Colonic mucosa (tissue), 4 donors: Measurements from ENCODE around the gene DAP3. TPM values are rescaled to one million over a fixed set of nuclear protein-coding genes. Genes with fewer than 3 reads are reported as not detected.

Experiments used
- DNase-seq: peaks from one replicate; pipeline ENCODE4 v3.0.0-alpha.2; 2020
- H3K27ac ChIP-seq: fragments of 200-600 bp; one replicate; pipeline ENCODE4 v1.8.0; 2021
- H3K27me3 ChIP-seq: fragments of 200-600 bp; one replicate; pipeline ENCODE4 v1.8.0; 2021
- H3K36me3 ChIP-seq: fragments of 200-600 bp; one replicate; pipeline ENCODE4 v1.8.0; 2021
- H3K4me1 ChIP-seq: fragments of 200-600 bp; one replicate; pipeline ENCODE4 v1.8.0; 2021; ENCODE audit warnings: mild to moderate bottlenecking
- H3K4me3 ChIP-seq: fragments of 200-600 bp; one replicate; pipeline ENCODE4 v1.8.0; 2021
- H3K9ac ChIP-seq, 2 donors: one replicate each; pipeline ENCODE4 v1.7.0; 2013; ENCODE audit warnings: control low read depth in 2 of 2, low read depth in 2 of 2, low read length in 2 of 2
- H3K9me3 ChIP-seq: fragments of 200-600 bp; one replicate; pipeline ENCODE4 v1.8.0; 2021
- CTCF ChIP-seq: fragments of 200-600 bp; IDR thresholded peaks from one replicate; pipeline ENCODE4 v1.8.0; 2022; ENCODE audit warnings: antibody characterized with exemption, mild to moderate bottlenecking
- intact Hi-C: fragments of 100-400 bp; cut with DNase I; formaldehyde crosslinking; loops from one replicate; pipeline ENCODE4 v1.14.1; 2022
- total RNA-seq, 2 donors: library from RNA; stranded (reverse); fragmentation: NEBNext Ultra II Directional in 1 of 2; extraction: Animal tissue kit (Norgen Biotek cat#: 25700) in 1 of 2; gene quantifications; one replicate each; pipeline ENCODE4 v1.2.1, GENCODE V29; 2021
- donor health status: healthy.
- donor health status: DM: no; HTN: no; CAD: no.
- donor health status: DM: no; HTN: no; CAD: no.

Gene DAP3
- total RNA-seq, 2 donors from 2014 or later: 75.7 to 106 TPM

- H3K36me3 ChIP-seq: no peaks in the 10 kb centered on the region
- no peak overlapping the region for H3K9ac ChIP-seq
- H3K9me3 ChIP-seq: no peaks in the 10 kb centered on the region
- no peaks in the 10 kb centered on the region for H3K27me3 ChIP-seq
- no peak overlapping the region for H3K4me3 ChIP-seq
- DNase-seq: no peak
- intact Hi-C loops: no loop called here
- H3K27ac ChIP-seq: no peak overlapping the region
- no peak for TF ChIP-seq CTCF
- no peaks in the 10 kb centered on the region for H3K4me1 ChIP-seq
These were observed 3.2 kb downstream of the DAP3 start for GRCh38 chr1:155691992-155692528.

DNA sequence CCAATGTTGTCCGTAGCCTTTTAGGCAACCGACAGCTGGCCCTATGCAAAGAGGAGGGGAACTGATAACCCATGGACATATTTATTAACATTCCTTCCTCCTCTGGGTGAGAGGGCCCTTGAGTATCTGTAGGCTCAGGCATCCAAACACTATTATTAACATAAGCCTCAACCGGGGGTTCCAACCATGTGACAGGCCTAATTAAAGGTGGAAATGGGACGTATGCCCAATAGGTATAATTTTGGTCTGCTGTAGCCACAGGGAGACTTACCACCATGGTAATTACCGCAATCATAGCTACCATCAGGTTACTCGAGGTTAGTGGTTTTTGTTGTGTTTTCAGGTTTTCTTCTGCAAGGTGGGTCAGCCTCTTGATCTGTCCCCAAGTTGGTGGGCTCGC is 5.3 kb downstream of the DAP3 start:
- H3K36me3 ChIP-seq: no peaks in the 10 kb centered on the region
- no peak for TF ChIP-seq CTCF
- H3K9ac ChIP-seq: no peak overlapping the region
- intact Hi-C loops: no loop called here
- no peaks in the 10 kb centered on the region for H3K9me3 ChIP-seq
- DNase-seq: no peak
- H3K27me3 ChIP-seq: no peaks in the 10 kb centered on the region
- no peak overlapping the region for H3K27ac ChIP-seq
- no peak overlapping the region for H3K4me3 ChIP-seq
- no peaks in the 10 kb centered on the region for H3K4me1 ChIP-seq

DNA sequence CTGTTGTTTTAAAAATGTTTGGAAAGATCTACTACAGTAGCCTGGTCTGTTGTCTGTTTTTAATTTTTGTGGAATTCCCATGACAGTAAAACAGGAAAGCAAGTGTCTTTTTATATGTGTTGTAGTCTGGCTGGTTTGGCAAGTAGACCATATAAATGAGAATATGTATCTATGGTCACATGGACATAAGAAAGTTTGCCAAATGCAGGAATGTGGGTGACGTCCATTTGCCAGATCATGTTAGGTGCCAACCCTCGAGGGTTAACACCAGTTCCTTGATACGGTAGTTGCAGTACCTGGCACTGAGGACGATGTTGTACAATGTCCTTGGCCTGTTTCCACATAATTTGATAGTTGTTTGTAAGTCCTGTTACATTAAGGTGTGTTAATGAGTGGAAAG is 6.2 kb downstream of the DAP3 start:
- TF ChIP-seq CTCF: no peak
- DNase-seq: no peak
- Histone ChIP-seq H3K4me3 (no peak overlapping the region), H3K36me3 (no peaks in the 10 kb centered on the region), H3K4me1 (no peaks in the 10 kb centered on the region), H3K9me3 (no peaks in the 10 kb centered on the region), H3K27me3 (no peaks in the 10 kb centered on the region), H3K27ac (no peak overlapping the region), H3K9ac (no peak overlapping the region)
- intact Hi-C loops: no loop called here

DNA sequence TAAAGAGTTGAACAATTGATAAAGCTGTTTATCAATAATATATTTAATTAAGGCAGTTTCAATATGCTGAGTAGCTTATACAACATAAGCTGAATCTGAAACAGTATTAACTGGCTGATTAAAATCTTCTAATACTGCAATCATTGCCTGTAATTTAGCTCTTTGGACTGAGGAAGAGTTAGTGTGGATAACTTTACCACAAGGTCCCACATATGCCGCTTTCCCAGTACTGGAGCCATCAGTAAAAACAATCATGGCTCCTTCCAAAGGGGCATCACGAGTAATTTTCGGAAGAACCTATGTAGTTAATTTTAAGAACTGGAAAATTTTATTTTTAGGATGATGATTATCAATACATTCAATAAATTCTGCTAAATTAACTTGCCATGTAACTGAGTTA is 6.7 kb downstream of the DAP3 start:
- intact Hi-C loops: no loop called here
- Histone ChIP-seq H3K36me3 (no peaks in the 10 kb centered on the region), H3K4me1 (no peaks in the 10 kb centered on the region), H3K27me3 (no peaks in the 10 kb centered on the region), H3K27ac (no peak overlapping the region), H3K9me3 (no peaks in the 10 kb centered on the region), H3K4me3 (no peak overlapping the region), H3K9ac (no peak overlapping the region)
- TF ChIP-seq CTCF: no peak
- no peak for DNase-seq

- no peaks in the 10 kb centered on the region for H3K36me3 ChIP-seq
These were observed 7.6 kb downstream of the DAP3 start for GRCh38 chr1:155696524-155696923.

More at GRCh38 chr1:155696524-155696923, 7.6 kb downstream of the DAP3 start:
- Histone ChIP-seq H3K27ac (no peak overlapping the region), H3K9me3 (no peaks in the 10 kb centered on the region), H3K4me1 (no peaks in the 10 kb centered on the region), H3K27me3 (no peaks in the 10 kb centered on the region), H3K9ac (no peak overlapping the region), H3K4me3 (no peak overlapping the region)
- TF ChIP-seq CTCF: no peak
- DNase-seq: no peak
- intact Hi-C loops: no loop called here
